Left lobe of liver (tissue), 2 donors: ENCODE results near the gene PI4K2A. TPM values are rescaled to one million over a fixed set of nuclear protein-coding genes. Genes with fewer than 3 reads are reported as not detected.
A peak's percentile ranks its signal among the peaks of the same experiment; 100 is the strongest.
"Not testable (repeated sequence)": the region's sequence is repeated elsewhere in the genome, so short reads cannot be mapped to it uniquely, and the experiment has no call there.

Experiments used
- ATAC-seq: fragments of 200-7000 bp; cut with Tn5 transposase; one replicate; pipeline ENCODE4 v1.9.1; 2020; ENCODE audit warnings: mild to moderate bottlenecking, moderate library complexity
- DNase-seq: peaks from one replicate; pipeline ENCODE4 v3.0.0-alpha.2; 2020; ENCODE audit warnings: low spot score
- total RNA-seq: library from RNA; stranded (reverse); gene quantifications from one replicate; pipeline ENCODE4 v1.2.1, GENCODE V29; 2021
- donor health status: DM: no; HTN: no; CAD: no; lungs with moderate emphysema.
- donor health status: DM: no; HTN: yes; CAD: no.

PI4K2A gene
- total RNA-seq, 1 donor from 2014 or later, result 5.6 TPM

- DNase-seq, result no peak
- ATAC-seq, result no peak
Measured at GRCh38 chr10:97631098-97631497, 9.4 kb upstream of the PI4K2A start.

GRCh38 chr10:97632949-97633884 lies 7.3 kb upstream of the PI4K2A start, which contains the start of gene MORN4:
MORN4 (minus strand) TSS chr10:97633500; CDS start chr10:97619653, 13,847 bp downstream.
- ATAC-seq, result peak; percentile 99
- DNase-seq, result peak; percentile 93

- ATAC-seq (no peak), DNase-seq (no peak)
Measured at GRCh38 chr10:97633921-97634320, 6.5 kb upstream of the PI4K2A start.

- DNase-seq (no peak), ATAC-seq (no peak)
Measured at GRCh38 chr10:97635577-97635976, 4.9 kb upstream of the PI4K2A start.

GRCh38 chr10:97639090-97639489 lies 1.4 kb upstream of the PI4K2A start:
- not testable (repeated sequence) for ATAC-seq, DNase-seq

GRCh38 chr10:97640868-97641811 lies 669 bp downstream of the PI4K2A start:
- DNase-seq (no peak), ATAC-seq (peak; percentile 60)

GRCh38 chr10:97642471-97643159 lies 2.1 kb downstream of the PI4K2A start:
- DNase-seq, ATAC-seq: not testable (repeated sequence)

- DNase-seq, result no peak
- no peak for ATAC-seq
Measured at GRCh38 chr10:97643441-97643985, 3.0 kb downstream of the PI4K2A start.

GRCh38 chr10:97644936-97645335 lies 4.5 kb downstream of the PI4K2A start:
- DNase-seq (no peak), ATAC-seq (no peak)

- ATAC-seq (no peak), DNase-seq (no peak)
Measured at GRCh38 chr10:97647556-97647955, 7.1 kb downstream of the PI4K2A start.

- DNase-seq (no peak), ATAC-seq (peak; percentile 61)
Measured at GRCh38 chr10:97648562-97649404, 8.3 kb downstream of the PI4K2A start.

- not testable (repeated sequence) for ATAC-seq, DNase-seq
Measured at GRCh38 chr10:97649405-97649750, 8.9 kb downstream of the PI4K2A start.

- ATAC-seq (no peak), DNase-seq (no peak)
Measured at GRCh38 chr10:97650726-97651125, 10.3 kb downstream of the PI4K2A start.

- ATAC-seq (no peak), DNase-seq (no peak)
Measured at GRCh38 chr10:97651773-97652172, 11.3 kb downstream of the PI4K2A start.

- DNase-seq (no peak), ATAC-seq (no peak)
Measured at GRCh38 chr10:97656777-97657176, 16.3 kb downstream of the PI4K2A start.

- ATAC-seq (no peak), DNase-seq (no peak)
Measured at GRCh38 chr10:97659589-97659988, 19.1 kb downstream of the PI4K2A start.

- ATAC-seq (peak; percentile 79), DNase-seq (no peak)
Measured at GRCh38 chr10:97664282-97664850, 23.9 kb downstream of the PI4K2A start.

GRCh38 chr10:97666992-97667391 lies 26.5 kb downstream of the PI4K2A start:
- ATAC-seq (peak; percentile 75), DNase-seq (no peak)

GRCh38 chr10:97667463-97667862 lies 27.0 kb downstream of the PI4K2A start:
- ATAC-seq (peak; percentile 4), DNase-seq (no peak)
